SK-N-DZ (cell line): ENCODE results near the gene ARFGAP1. TPM values are rescaled to one million over a fixed set of nuclear protein-coding genes. Genes with fewer than 3 reads are reported as not detected.

Experiments used
- DNase-seq: peaks from one replicate; pipeline ENCODE4 v3.0.0-alpha.2; 2015; ENCODE audit warnings: low spot score
- polyA plus RNA-seq, 2 experiments: library from polyadenylated mRNA; depleted of rRNA; stranded (reverse); fragments of >200 nt; gene quantifications; 2 replicates each; pipeline ENCODE4 v1.2.3, GENCODE V29; 2014

Gene ARFGAP1
- 74.7 and 81.6 TPM in 2 replicates for polyA plus RNA-seq (2014; cell fraction: cytosol; rRNA removed)
- polyA plus RNA-seq (2014; cell fraction: nucleus; rRNA removed) = 550 and 600 TPM in 2 replicates

- peak; percentile 92 for DNase-seq
Observed at GRCh38 chr20:63272105-63273058, at the start of gene ARFGAP1. Gene ARFGAP1 (plus strand): TSS chr20:63272813. CDS start chr20:63275581, 2,768 bp downstream.

DNA sequence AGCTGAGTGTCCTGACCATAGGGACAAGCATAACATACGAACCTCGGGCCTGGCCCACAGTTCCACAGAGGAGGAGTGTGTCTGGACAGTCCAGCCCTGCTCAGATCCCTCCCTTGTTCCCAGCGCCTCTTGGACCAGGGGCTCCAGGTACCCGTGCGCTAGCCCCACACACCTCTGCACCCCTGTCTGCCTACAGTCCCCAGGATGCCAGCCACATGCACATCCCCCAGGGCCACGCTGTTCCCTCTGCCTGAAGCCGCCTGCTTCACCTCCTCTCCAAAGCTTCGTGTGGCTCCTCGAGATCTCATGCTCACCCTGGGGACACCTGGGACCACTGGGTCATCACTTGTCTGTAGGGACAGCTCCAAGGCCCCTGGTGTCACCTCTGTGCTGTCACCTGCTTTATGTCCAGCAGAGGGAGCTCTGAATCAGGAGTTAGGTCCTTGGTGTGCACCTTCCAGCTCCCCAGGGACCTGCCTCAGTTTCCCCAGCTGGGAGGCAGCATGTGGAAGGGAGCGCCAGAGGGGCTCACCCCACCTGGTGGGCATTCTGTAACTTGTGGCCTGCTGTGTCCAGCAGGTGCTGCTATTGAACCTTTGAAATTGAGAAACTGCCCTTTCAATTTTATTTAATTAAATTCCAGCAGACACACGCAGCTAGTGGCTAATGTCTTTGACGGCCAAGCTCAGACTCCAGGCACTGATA lies 49.3 kb upstream of the ARFGAP1 start:
- peak; percentile 79 for DNase-seq

GRCh38 chr20:63223826-63224207 lies 48.8 kb upstream of the ARFGAP1 start:
- no peak for DNase-seq

GRCh38 chr20:63224412-63225081 lies 48.1 kb upstream of the ARFGAP1 start:
- peak; percentile 74 for DNase-seq

DNA sequence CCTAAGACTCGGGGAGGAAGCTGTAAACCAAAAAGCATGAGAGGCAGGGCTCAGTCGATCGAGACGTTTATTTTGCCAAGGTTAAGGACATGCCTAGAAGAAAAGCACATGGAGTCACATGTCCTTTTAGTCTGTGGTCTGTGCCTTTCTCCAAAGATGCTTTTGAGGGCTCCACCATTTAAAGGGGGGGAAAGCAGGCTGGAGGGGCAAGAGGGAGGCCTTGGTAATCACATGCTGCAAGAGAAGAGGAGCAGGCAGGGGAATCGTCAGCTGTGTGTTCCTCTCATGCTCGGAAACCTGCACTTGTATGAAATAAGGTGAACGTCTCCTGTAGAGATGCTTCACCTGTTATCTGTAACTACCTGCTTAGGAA lies 47.5 kb upstream of the ARFGAP1 start:
- no peak for DNase-seq

GRCh38 chr20:63226042-63226943 lies 46.3 kb upstream of the ARFGAP1 start:
- DNase-seq = no peak

DNA sequence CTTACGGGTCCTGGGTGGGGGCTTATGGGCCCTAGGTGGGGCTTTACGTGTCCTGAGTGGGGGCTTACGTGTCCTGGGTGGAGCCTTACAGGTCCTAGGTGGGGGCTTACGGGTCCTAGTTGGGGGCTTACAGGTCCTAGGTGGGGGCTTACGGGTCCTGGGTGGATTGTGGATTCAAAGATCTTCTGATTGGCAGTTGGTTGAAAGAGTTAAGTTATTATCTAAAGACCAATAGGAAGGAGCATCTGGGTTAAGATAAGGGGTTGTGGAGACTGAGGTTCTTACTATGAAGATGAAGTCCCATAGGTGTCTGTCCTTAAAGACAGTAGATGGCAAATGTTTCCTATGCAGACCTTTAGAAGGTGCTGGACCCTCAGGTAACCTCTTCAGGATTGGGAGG lies 45.4 kb upstream of the ARFGAP1 start:
- DNase-seq = no peak

DNA sequence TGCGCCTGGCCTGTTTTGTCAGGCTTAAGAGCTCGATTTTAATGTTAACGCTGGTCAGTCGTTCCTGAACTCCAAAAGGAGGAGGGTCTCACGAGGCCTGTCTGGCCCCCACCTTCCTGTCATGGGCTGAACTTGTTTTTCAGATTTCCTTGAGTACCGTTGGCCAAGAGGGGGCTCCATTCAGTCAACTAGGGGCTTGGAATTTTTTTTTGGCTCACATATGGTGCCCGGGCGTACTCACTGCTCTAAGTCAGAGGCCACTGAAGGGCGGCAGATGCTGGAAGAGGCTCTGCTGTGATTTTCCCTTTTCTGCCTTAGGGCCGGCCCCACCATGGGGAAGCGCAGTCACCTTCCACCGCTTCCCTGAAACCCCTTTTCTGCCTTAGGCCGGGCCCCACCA lies 43.8 kb upstream of the ARFGAP1 start:
- DNase-seq = no peak

DNA sequence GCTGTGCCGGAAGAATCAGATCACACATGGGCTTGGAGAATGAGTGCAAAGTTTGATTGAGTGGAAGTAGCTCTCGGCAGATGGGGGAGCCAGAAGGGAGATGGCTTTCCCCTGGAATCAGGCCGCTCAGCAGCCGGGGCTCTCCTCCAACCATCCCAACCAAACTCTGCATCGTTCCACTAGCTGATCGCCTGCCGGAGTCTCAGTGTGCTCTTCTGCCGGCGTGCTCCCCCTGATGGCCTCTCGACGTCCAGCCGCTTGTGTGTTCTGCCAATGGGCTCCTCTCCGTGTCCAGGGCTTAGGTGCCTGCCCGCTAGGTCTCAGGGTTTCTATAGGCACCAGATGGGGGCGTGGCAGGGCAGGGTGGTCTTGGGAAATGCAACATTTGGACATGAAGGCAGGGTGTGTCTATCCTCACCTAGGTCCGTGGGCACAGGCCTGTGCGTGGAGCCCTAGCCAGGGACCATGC lies 41.8 kb upstream of the ARFGAP1 start:
- DNase-seq = peak; percentile 83

- DNase-seq = no peak
Observed at GRCh38 chr20:63232235-63233060, 40.2 kb upstream of the ARFGAP1 start.

DNA sequence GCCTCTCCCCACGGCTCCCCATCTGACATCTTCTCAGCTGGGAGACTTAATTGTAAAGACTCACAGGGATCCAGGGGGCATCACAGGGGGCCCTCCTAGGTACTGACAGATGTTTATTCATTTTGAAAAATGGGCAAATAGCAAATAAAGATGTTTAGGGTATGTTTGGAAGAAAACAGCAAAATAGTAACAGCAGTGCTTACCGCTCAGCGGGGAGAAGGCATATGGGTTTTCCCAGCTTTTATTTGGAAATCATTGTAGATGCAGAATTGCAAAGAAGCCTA lies 39.6 kb upstream of the ARFGAP1 start:
- DNase-seq = no peak

DNA sequence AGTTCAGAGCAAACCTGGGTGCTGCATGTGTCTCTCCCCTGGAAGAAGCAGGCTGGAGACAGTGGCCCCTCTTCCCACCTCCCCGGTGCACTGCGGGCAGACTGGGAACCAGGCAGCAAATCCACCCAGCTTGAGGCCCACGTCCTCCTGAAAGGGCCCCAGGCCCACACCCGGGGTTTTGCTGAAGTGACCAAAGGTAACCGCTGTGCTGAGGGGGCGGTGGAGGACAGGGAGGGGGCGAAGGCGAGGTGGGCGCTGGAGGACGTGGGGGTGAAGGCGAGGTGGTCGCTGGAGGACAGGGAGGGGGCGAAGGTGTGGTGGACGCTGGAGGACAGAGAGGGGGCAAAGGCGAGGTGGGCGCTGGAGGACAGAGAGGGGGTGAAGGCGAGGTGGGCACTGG lies 38.7 kb upstream of the ARFGAP1 start:
- no peak for DNase-seq

GRCh38 chr20:63234693-63235398 lies 37.8 kb upstream of the ARFGAP1 start:
- DNase-seq = peak; percentile 66

GRCh38 chr20:63235399-63235983 lies 37.1 kb upstream of the ARFGAP1 start, which contains the start of gene BIRC7:
Gene BIRC7 (plus strand): TSS chr20:63235905. CDS start chr20:63236097, 192 bp downstream.
- DNase-seq = no peak

DNA sequence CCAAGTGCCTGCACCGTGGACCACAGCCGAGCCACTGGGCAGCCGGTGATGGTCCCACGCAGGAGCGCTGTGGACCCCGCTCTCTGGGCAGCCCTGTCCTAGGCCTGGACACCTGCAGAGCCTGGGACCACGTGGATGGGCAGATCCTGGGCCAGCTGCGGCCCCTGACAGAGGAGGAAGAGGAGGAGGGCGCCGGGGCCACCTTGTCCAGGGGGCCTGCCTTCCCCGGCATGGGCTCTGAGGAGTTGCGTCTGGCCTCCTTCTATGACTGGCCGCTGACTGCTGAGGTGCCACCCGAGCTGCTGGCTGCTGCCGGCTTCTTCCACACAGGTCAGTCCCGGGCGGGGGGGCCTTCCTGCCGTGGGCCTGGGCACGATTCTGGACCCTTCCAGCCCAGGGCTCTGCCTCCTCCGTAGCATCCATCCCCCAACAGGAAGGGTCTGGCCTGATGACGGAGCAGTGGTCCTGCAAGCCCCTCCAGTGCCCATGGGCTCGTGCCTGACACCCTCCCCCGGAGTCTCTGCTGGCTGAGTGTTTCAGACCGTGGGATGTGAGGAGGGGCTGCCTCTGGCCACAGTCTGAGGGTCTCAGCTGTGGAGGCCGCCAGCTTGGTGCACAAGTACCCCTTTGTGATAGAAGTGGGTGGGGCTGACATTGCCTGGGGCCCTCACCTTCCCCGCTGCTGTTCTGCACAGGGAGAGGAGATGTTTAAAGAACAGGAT lies 36.3 kb upstream of the ARFGAP1 start:
- no peak for DNase-seq

- no peak for DNase-seq
Observed at GRCh38 chr20:63238031-63238430, 34.6 kb upstream of the ARFGAP1 start.

DNA sequence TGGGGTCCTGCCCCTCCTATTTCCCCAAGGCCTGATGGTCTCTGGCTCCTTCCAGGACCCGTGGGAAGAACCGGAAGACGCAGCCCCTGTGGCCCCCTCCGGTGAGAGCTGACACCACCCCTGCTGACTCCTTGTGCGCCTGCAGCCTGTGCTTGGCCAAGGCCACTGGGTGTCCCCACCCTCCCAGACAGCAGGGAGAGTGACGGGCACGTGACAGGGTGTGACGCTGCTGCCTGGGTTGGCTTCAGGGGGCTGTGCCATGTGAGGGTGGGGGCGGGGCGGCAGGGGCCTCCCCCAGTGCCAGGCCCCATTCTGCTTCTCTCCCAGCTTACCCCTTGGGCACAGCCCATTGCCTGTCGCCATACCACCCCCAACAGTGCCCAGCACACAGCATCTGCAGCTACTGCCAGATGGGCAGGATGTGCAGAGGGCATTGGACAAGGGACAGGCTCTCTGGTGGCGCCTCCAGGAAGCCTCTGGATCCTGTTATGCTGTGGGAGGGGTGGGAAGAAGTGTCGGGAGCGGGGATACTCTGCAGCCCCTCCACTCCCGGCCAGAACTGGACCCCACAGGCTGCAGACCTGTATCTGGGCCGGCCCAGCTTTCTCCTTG lies 34.0 kb upstream of the ARFGAP1 start:
- no peak for DNase-seq

DNA sequence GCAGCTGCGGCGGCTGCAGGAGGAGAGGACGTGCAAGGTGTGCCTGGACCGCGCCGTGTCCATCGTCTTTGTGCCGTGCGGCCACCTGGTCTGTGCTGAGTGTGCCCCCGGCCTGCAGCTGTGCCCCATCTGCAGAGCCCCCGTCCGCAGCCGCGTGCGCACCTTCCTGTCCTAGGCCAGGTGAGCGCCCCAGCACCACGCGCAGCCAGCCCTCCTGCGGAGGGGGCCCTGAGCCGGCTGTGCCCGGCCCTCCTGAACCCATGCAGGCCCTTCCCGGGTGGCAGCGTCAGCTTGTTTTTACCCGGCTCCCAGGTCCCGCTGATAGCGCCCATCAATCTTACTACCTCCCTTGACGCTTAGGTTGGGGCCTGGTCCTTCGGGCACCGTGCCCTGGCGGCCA lies 33.2 kb upstream of the ARFGAP1 start:
- DNase-seq = no peak
